Lower leg skin (tissue), 4 donors: ENCODE measurements around the gene IFI35. TPM values are rescaled to one million over a fixed set of nuclear protein-coding genes. Genes with fewer than 3 reads are reported as not detected.

Experiments
- DNase-seq, 2 donors: peaks; one replicate each; pipeline ENCODE4 v3.0.0-alpha.2; 2019; ENCODE audit warnings: low spot score in 2 of 2
- H3K4me3 ChIP-seq: fragments of 200-600 bp; sonication (generic); 2 replicates; pipeline ENCODE4 v1.5.1; 2017; ENCODE audit warnings: mild to moderate bottlenecking, low read depth; ENCODE audit not compliant: poor library complexity, severe bottlenecking
- CTCF ChIP-seq, 3 donors: fragments of 450-650 bp; IDR thresholded peaks; one replicate each; pipeline ENCODE4 v1.5.1; 2016; ENCODE audit warnings: antibody characterized with exemption in 3 of 3, mild to moderate bottlenecking in 3 of 3, moderate library complexity in 2 of 3
- POLR2A ChIP-seq, 2 donors: fragments of 450-650 bp; IDR thresholded peaks; one replicate each; pipeline ENCODE4 v1.6.1; 2016 to 2017; ENCODE audit warnings: antibody characterized with exemption in 2 of 2, mild to moderate bottlenecking in 1 of 2, moderate library complexity in 1 of 2
- WGBS, 2 donors: methylation state at CpG; one replicate each; pipeline ENCODE4 v1.1.5; 2018; 5-methylcytosine and 5-hydroxymethylcytosine counted together
- intact Hi-C: fragments of 100-400 bp; cut with DNase I; formaldehyde crosslinking; loops from one replicate; pipeline ENCODE4 v1.15.0; 2023; ENCODE audit warnings: low total_unique reads
- total RNA-seq, 4 donors: library from RNA; depleted of rRNA; stranded (reverse); fragments of >200 nt; gene quantifications; one replicate each; pipeline ENCODE4 v1.1.0, GENCODE V29; 2016

IFI35 gene
- total RNA-seq, 4 donors from 2014 or later = 7.6 to 18.5 (median 16.9) TPM

DNA sequence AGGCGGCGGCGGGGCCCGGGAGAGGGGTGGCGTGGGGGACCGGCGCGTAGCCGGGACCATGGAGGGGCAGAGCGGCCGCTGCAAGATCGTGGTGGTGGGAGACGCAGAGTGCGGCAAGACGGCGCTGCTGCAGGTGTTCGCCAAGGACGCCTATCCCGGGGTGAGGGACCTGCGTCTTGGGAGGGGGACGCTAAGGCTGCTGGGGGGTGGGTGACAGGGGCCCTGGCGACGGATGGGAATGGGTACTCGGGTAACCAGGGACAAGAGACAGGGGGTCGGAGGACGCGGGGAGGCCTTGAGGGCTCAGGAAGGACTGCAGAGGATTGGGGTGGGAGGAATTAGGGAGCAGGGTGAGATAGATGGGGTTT lies 18.7 kb downstream of the IFI35 start:
- H3K4me3 ChIP-seq = no peak overlapping the region
- no peak for DNase-seq
- intact Hi-C loops = loop anchor here (10.0 kb wide), 1 partner anchor 290 kb away; no protein-coding TSS in a partner anchor
- 13 to 20% methylated on average over 10 to 19 of the region's 27 CpGs for WGBS, 2 donors
- no peak for TF ChIP-seq POLR2A (IDR thresholded peaks at IDR 0.05)
- no peak for TF ChIP-seq CTCF (IDR thresholded peaks at IDR 0.05)

- intact Hi-C loops = loop anchor here (10.0 kb wide), 1 partner anchor 289 kb away; no protein-coding TSS in a partner anchor
- 62 to 64% methylated on average over 16 of the region's 16 CpGs for WGBS, 2 donors
- DNase-seq = no peak
- no peak overlapping the region for H3K4me3 ChIP-seq
- TF ChIP-seq POLR2A (IDR thresholded peaks at IDR 0.05) = no peak
- no peak for TF ChIP-seq CTCF (IDR thresholded peaks at IDR 0.05)
Observed at GRCh38 chr17:43025766-43026537, 19.4 kb downstream of the IFI35 start.

GRCh38 chr17:43026595-43026994 lies 20.0 kb downstream of the IFI35 start:
- H3K4me3 ChIP-seq = no peak overlapping the region
- 71 to 77% methylated on average over 5 of the region's 5 CpGs for WGBS, 2 donors
- TF ChIP-seq POLR2A (IDR thresholded peaks at IDR 0.05) (no peak), CTCF (IDR thresholded peaks at IDR 0.05) (no peak)
- no peak for DNase-seq
- intact Hi-C loops = loop anchor here (10.0 kb wide), 1 partner anchor 288 kb away; no protein-coding TSS in a partner anchor

DNA sequence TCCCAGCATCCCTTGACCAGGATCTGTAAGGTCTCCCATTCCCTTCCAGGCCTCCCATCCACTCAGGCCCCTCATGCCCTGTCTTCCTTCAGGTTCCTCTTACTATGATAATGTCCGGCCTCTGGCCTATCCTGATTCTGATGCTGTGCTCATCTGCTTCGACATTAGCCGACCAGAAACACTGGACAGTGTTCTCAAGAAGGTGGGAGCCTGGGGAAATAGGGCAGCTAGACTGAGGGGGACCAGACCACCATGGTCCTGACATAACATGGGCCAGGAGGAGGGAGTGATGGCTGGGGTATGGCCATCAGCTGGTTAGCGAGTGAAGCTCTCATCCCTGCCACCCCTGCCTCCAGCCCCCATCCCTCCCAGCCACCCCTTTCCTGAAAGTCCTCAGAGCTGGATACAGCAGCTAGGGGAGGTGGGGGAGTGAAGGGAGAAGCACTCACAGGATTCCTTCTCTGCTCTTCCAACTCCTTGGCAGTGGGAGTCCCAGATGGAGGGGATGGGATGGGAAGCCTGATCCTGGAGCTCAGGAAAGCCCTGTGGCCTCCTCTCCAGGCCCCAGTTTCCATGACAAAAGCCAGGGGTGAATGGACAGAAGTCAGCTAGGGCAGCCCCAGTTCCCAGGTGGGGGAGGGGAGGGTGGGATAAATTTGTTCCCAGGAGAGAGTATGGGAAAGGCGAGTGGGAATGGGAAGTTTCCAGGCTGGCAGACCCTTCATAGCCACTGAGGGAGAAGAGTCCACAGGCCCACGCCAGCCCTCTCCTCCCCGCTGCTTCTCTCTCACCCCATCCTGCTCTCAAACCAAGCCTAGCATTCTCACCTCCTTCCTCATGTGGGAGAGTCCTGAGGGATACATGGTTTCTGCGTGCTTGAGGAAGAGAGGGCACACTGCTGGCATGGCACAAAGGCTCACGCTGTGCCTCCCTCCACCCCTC lies 20.8 kb downstream of the IFI35 start:
- H3K4me3 ChIP-seq = no peak overlapping the region
- WGBS, 2 donors = 70 to 76% methylated on average over 9 of the region's 9 CpGs
- TF ChIP-seq CTCF (IDR thresholded peaks at IDR 0.05) (no peak), POLR2A (IDR thresholded peaks at IDR 0.05) (no peak)
- intact Hi-C loops = loop anchor here (10.0 kb wide), 1 partner anchor 287 kb away; no protein-coding TSS in a partner anchor
- DNase-seq = no peak

- H3K4me3 ChIP-seq = no peak overlapping the region
- intact Hi-C loops = loop anchor here (10.0 kb wide), 1 partner anchor 286 kb away; no protein-coding TSS in a partner anchor
- no peak for TF ChIP-seq CTCF (IDR thresholded peaks at IDR 0.05)
- TF ChIP-seq POLR2A (IDR thresholded peaks at IDR 0.05) = no peak
- 79 to 86% methylated on average over 17 of the region's 17 CpGs for WGBS, 2 donors
- DNase-seq = no peak
Observed at GRCh38 chr17:43028221-43028861, 21.8 kb downstream of the IFI35 start.
